T-helper 17 cell (primary cell): ENCODE measurements around the gene CLC. TPM values are rescaled to one million over a fixed set of nuclear protein-coding genes. Genes with fewer than 3 reads are reported as not detected.

Experiments
- ATAC-seq: fragments of 150-1000 bp; cut with Tn5 transposase; 2 replicates; pipeline ENCODE4 v1.10.0; 2021; ENCODE audit warnings: mild to moderate bottlenecking, moderate library complexity
- DNase-seq, 3 donors: peaks; one replicate each; pipeline versions ENCODE4 v3.0.0 to v3.0.0-alpha.2; 2020 to 2021
- H3K9me3 ChIP-seq: one replicate; pipeline ENCODE4 v1.7.0; 2013; ENCODE audit warnings: low read length, mild to moderate bottlenecking; ENCODE audit not compliant: control insufficient read depth, poor library complexity, severe bottlenecking
- H3K27ac Mint-ChIP-seq: one replicate; pipeline ENCODE4 v1.8.0; 2022; ENCODE audit warnings: mild to moderate bottlenecking, moderate library complexity, mixed read lengths
- H3K27me3 Mint-ChIP-seq: one replicate; pipeline ENCODE4 v1.8.0; 2022; ENCODE audit warnings: mixed read lengths
- H3K36me3 Mint-ChIP-seq: one replicate; pipeline ENCODE4 v1.8.0; 2022; ENCODE audit warnings: low read depth, mixed read lengths
- H3K4me1 Mint-ChIP-seq: one replicate; pipeline ENCODE4 v1.8.0; 2022; ENCODE audit warnings: mild to moderate bottlenecking, mixed read lengths
- H3K4me3 Mint-ChIP-seq: one replicate; pipeline ENCODE4 v1.8.0; 2022; ENCODE audit warnings: mild to moderate bottlenecking, moderate library complexity, mixed read lengths
- total RNA-seq, 4 donors: library from RNA in 2 of 4; stranded (reverse) in 2 of 4; gene quantifications; one replicate each; pipeline ENCODE4 v1.2.3 and lab custom pipeline; 2022 to 2026

CLC gene
- total RNA-seq, 2 donors from 2014 or later: 1.9 to 8.2 TPM

DNA sequence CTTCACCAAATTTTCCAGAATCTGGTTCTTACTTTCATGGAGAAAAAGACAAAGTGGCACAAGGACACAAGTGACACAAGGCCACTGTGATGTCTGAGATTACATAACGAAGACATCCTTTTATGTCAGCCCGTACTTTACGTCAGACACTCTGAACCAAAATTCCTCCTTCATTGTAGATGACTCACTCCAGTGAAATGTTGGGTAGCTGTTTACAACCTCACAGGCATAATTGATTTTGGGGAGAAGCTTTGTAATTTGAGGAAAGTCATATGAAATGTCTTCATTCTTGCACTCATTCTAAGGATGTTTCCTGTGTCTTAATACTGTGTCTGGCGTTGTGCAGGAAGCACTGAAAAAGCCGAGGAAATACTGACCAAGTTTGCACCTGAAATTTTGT, 53.6 kb downstream of the CLC start:
- Mint-ChIP-seq H3K4me1 (peaks cover 24% of the 10 kb centered on the region), H3K27ac (no peak overlapping the region), H3K27me3 (peaks cover 12% of the 10 kb centered on the region), H3K36me3 (peaks cover 4% of the 10 kb centered on the region), H3K4me3 (no peak overlapping the region)
- ATAC-seq (no peak), DNase-seq (no peak)
- H3K9me3 ChIP-seq: no peaks in the 10 kb centered on the region

DNA sequence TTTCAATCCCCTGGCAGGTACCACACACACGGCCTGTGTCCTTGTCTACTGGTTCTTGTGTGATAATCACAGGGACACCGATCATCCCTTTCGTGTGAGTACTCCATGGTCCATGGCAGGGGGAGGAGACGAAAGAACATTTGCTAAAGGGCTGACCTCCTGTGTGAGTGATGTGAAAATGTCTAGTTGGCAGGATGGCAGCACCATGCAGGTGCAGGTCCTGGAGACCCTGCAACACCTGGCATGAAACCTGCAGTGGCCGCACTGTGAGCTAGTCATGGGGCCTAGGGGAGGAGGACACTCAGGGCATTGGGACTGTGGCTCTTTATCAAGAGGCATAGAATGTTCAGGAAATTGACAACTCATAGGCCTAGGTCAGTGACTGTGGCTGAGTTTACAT, 56.4 kb downstream of the CLC start:
- DNase-seq: no peak
- Mint-ChIP-seq H3K4me1 (peaks cover 32% of the 10 kb centered on the region), H3K36me3 (peaks cover 2% of the 10 kb centered on the region), H3K27me3 (peaks cover 7% of the 10 kb centered on the region), H3K4me3 (no peak overlapping the region), H3K27ac (no peak overlapping the region)
- no peak for ATAC-seq
- H3K9me3 ChIP-seq: no peaks in the 10 kb centered on the region

Other genes starting within 250 kb of the CLC start
- not detected for gene DLL3, start 239.1 kb downstream of the CLC start, total RNA-seq
- not detected for gene SELENOV, start 222.9 kb downstream of the CLC start, total RNA-seq
- 1 to 10 TPM; 3.9 to 4.9 TPM for gene EID2B, start 205.2 kb downstream of the CLC start, total RNA-seq
- gene EID2, start 197.9 kb downstream of the CLC start, total RNA-seq: 10 to 100 TPM; 14.4 to 15.1 TPM
- not detected for gene LGALS13, start 135.5 kb downstream of the CLC start, total RNA-seq
- not detected for gene LGALS16, start 82.1 kb downstream of the CLC start, total RNA-seq
- not detected for gene LGALS14, start 33.5 kb downstream of the CLC start, total RNA-seq
- not detected for gene LEUTX, start 40.8 kb upstream of the CLC start, total RNA-seq
- 10 to 100 TPM; 47.5 to 55.5 TPM for gene DYRK1B, start 96.1 kb upstream of the CLC start, total RNA-seq
- gene FBL, start 108.3 kb upstream of the CLC start, total RNA-seq: 100 to 1,000 TPM; 255 to 264 TPM
- 10 to 100 TPM in 1 of 2 donors, 1 to 10 TPM in 1; 9.1 to 10.1 TPM for gene FCGBP, start 196.6 kb upstream of the CLC start, total RNA-seq
- gene PSMC4, start 233.1 kb upstream of the CLC start, total RNA-seq: 10 to 100 TPM; 82.2 to 87.5 TPM